GM23248 (cell line): ENCODE measurements around the gene ZC3H18. TPM values are rescaled to one million over a fixed set of nuclear protein-coding genes. Genes with fewer than 3 reads are reported as not detected.

ENCODE experiments used
- DNase-seq: peaks from one replicate; pipeline ENCODE4 v3.0.0-alpha.2; 2015
- H2AFZ ChIP-seq: fragments of 200-600 bp; sonication (generic); 2 replicates; pipeline ENCODE4 v1.6.1; 2016; ENCODE audit warnings: antibody characterized with exemption
- H3F3A ChIP-seq: fragments of 200-600 bp; sonication (generic); 2 replicates; pipeline ENCODE4 v1.6.1; 2016; ENCODE audit warnings: mild to moderate bottlenecking, antibody characterized with exemption, mixed run types; ENCODE audit not compliant: insufficient read depth
- H3K27ac ChIP-seq: fragments of 200-600 bp; sonication (generic); 2 replicates; pipeline ENCODE4 v1.5.1; 2016; ENCODE audit warnings: mild to moderate bottlenecking
- H3K27me3 ChIP-seq: fragments of 200-600 bp; sonication (generic); replicated peaks from 2 replicates; pipeline ENCODE4 v1.6.1; 2016; ENCODE audit warnings: mild to moderate bottlenecking; ENCODE audit not compliant: insufficient read depth
- H3K36me3 ChIP-seq: fragments of 200-600 bp; sonication (generic); 2 replicates; pipeline ENCODE4 v1.6.1; 2016; ENCODE audit warnings: low read depth, mild to moderate bottlenecking
- H3K4me1 ChIP-seq: fragments of 200-600 bp; sonication (generic); 2 replicates; pipeline ENCODE4 v1.6.1; 2016; ENCODE audit warnings: mild to moderate bottlenecking; ENCODE audit not compliant: insufficient read depth
- H3K4me2 ChIP-seq: fragments of 200-600 bp; sonication (generic); one replicate; pipeline ENCODE4 v1.6.1; 2016; ENCODE audit warnings: mild to moderate bottlenecking; ENCODE audit not compliant: unreplicated experiment
- H3K4me3 ChIP-seq: fragments of 200-600 bp; sonication (generic); 2 replicates; pipeline ENCODE4 v1.5.1; 2016; ENCODE audit warnings: mild to moderate bottlenecking
- H3K79me2 ChIP-seq: fragments of 200-600 bp; sonication (generic); 2 replicates; pipeline ENCODE4 v1.6.1; 2016; ENCODE audit warnings: mild to moderate bottlenecking; ENCODE audit not compliant: insufficient read depth
- H3K9ac ChIP-seq: fragments of 200-600 bp; sonication (generic); 2 replicates; pipeline ENCODE4 v1.6.1; 2016; ENCODE audit warnings: mild to moderate bottlenecking
- H3K9me2 ChIP-seq: fragments of 200-600 bp; sonication (generic); 2 replicates; pipeline ENCODE4 v1.6.1; 2016; ENCODE audit warnings: mixed run types, mild to moderate bottlenecking, moderate library complexity; ENCODE audit not compliant: insufficient read depth
- H3K9me3 ChIP-seq: fragments of 200-600 bp; sonication (generic); one replicate; pipeline ENCODE4 v1.6.1; 2017; ENCODE audit warnings: low read depth
- H4K20me1 ChIP-seq: fragments of 200-600 bp; sonication (generic); 2 replicates; pipeline ENCODE4 v1.6.0; 2016; ENCODE audit not compliant: insufficient read depth
- EZH2 ChIP-seq: fragments of 200-600 bp; sonication (generic); IDR thresholded peaks from 2 replicates; pipeline ENCODE4 v1.6.1; 2018; ENCODE audit warnings: antibody characterized with exemption, mild to moderate bottlenecking; ENCODE audit not compliant: insufficient read depth, poor library complexity, severe bottlenecking
- EZH2phosphoT487 ChIP-seq: fragments of 200-600 bp; sonication (generic); IDR thresholded peaks from 2 replicates; pipeline ENCODE4 v1.6.1; 2018; ENCODE audit warnings: antibody characterized with exemption, moderate library complexity, mild to moderate bottlenecking, low read depth; ENCODE audit not compliant: insufficient read depth
- WGBS, 2 experiments: methylation state at CpG; one replicate each; pipeline ENCODE4 v1.1.6; 2015 to 2017; ENCODE audit warnings: low lambda C conversion rate in 2 of 2, low coverage in 1 of 2; ENCODE audit errors: missing lambda C conversion rate in 2 of 2; 5-methylcytosine and 5-hydroxymethylcytosine counted together
- in situ Hi-C: fragments of 300-500 bp; cut with MboI; formaldehyde crosslinking; loops from 2 replicates; pipeline ENCODE4 v1.15.0; 2020
- polyA plus RNA-seq: library from polyadenylated mRNA; unstranded; fragments of >200 nt; fragmentation: Nextera tagmentation; extraction: Ambion mirVana; gene quantifications from 2 replicates; pipeline ENCODE4 v1.2.1, GENCODE V29; 2016
- total RNA-seq: library from RNA; depleted of rRNA; stranded (reverse); fragments of >200 nt; shearing (Covaris generic); gene quantifications from 2 replicates; pipeline ENCODE4 v1.2.3, GENCODE V29; 2014

Gene ZC3H18
- total and polyA plus RNA-seq, 2 experiments from 2014 or later, result 9.7 to 24.9 TPM

- Histone ChIP-seq H3K4me1 (peaks cover 17% of the 10 kb centered on the region), H3K79me2 (peaks cover 46% of the 10 kb centered on the region), H3K9me3 (no peaks in the 10 kb centered on the region), H3K27ac (peak overlapping the region; percentile 62), H2AFZ (peak overlapping the region; percentile 72), H3K9ac (peak overlapping the region; percentile 85), H4K20me1 (no peaks in the 10 kb centered on the region), H3K9me2 (no peaks in the 10 kb centered on the region), H3K36me3 (no peaks in the 10 kb centered on the region), H3K4me3 (peak overlapping the region; percentile 92), H3K4me2 (peak overlapping the region; percentile 98), H3F3A (peaks cover 8% of the 10 kb centered on the region; the same call in 1 of the 2 replicates), H3K27me3 (no peaks in the 10 kb centered on the region)
- in situ Hi-C loops, result no loop called here
- TF ChIP-seq EZH2phosphoT487 (no peak), EZH2 (no peak)
- DNase-seq, result peak; percentile 62
- WGBS, 2 experiments, result 1 to 2% methylated on average over 22 to 29 of the region's 35 CpGs
These were observed 489 bp downstream of the ZC3H18 start for GRCh38 chr16:88570691-88571092.

GRCh38 chr16:88575251-88575650 is 5.0 kb downstream of the ZC3H18 start:
- Histone ChIP-seq H3K4me2 (no peak overlapping the region), H3F3A (peaks cover 3% of the 10 kb centered on the region; the same call in 1 of the 2 replicates), H4K20me1 (no peaks in the 10 kb centered on the region), H3K4me1 (peaks cover 9% of the 10 kb centered on the region), H3K36me3 (peaks cover 9% of the 10 kb centered on the region; the same call in 1 of the 2 replicates), H3K27me3 (no peaks in the 10 kb centered on the region), H3K79me2 (peaks cover 80% of the 10 kb centered on the region), H3K9me3 (no peaks in the 10 kb centered on the region), H2AFZ (no peak overlapping the region), H3K9me2 (no peaks in the 10 kb centered on the region), H3K4me3 (no peak overlapping the region), H3K9ac (no peak overlapping the region), H3K27ac (no peak overlapping the region)
- no peak for DNase-seq
- in situ Hi-C loops, result no loop called here
- TF ChIP-seq EZH2phosphoT487 (no peak), EZH2 (no peak)
- WGBS, 2 experiments, result 97 to 98% methylated on average over 11 of the region's 11 CpGs

GRCh38 chr16:88576307-88576706 is 6.1 kb downstream of the ZC3H18 start:
- Histone ChIP-seq H3K27ac (no peak overlapping the region), H2AFZ (no peak overlapping the region), H3K79me2 (peaks cover 83% of the 10 kb centered on the region), H3K4me1 (peaks cover 7% of the 10 kb centered on the region), H3K27me3 (no peaks in the 10 kb centered on the region), H3K4me3 (no peak overlapping the region), H3K9me3 (no peaks in the 10 kb centered on the region), H3K9ac (no peak overlapping the region), H3K4me2 (no peak overlapping the region), H4K20me1 (no peaks in the 10 kb centered on the region), H3K36me3 (peaks cover 9% of the 10 kb centered on the region; the same call in 1 of the 2 replicates), H3K9me2 (no peaks in the 10 kb centered on the region), H3F3A (no peaks in the 10 kb centered on the region)
- no peak for DNase-seq
- 86 to 89% methylated on average over 13 of the region's 13 CpGs for WGBS, 2 experiments
- TF ChIP-seq EZH2 (no peak), EZH2phosphoT487 (no peak)
- in situ Hi-C loops, result no loop called here

- Histone ChIP-seq H3K4me3 (no peak overlapping the region), H3K9ac (no peak overlapping the region), H3K4me2 (no peak overlapping the region), H3F3A (no peaks in the 10 kb centered on the region), H3K27ac (no peak overlapping the region), H3K36me3 (peaks cover 9% of the 10 kb centered on the region; the same call in 1 of the 2 replicates), H3K9me3 (no peaks in the 10 kb centered on the region), H3K9me2 (no peaks in the 10 kb centered on the region), H3K27me3 (no peaks in the 10 kb centered on the region), H3K79me2 (peaks cover 83% of the 10 kb centered on the region), H2AFZ (no peak overlapping the region), H4K20me1 (no peaks in the 10 kb centered on the region), H3K4me1 (no peaks in the 10 kb centered on the region)
- DNase-seq, result no peak
- in situ Hi-C loops, result no loop called here
- WGBS, 2 experiments, result 92 to 99% methylated on average over 15 to 20 of the region's 20 CpGs
- TF ChIP-seq EZH2phosphoT487 (no peak), EZH2 (no peak)
These were observed 7.0 kb downstream of the ZC3H18 start for GRCh38 chr16:88577166-88577565.
